VCaP (cell line): Measurements from ENCODE around the gene PUM2.

Source experiments
- H3K27ac ChIP-seq: fragments of 450-650 bp; 2 replicates; pipeline ENCODE4 v1.5.1; 2017
- TF ChIP-seq, protein P1 (sequence below): fragments of 450-650 bp; conservative IDR thresholded peaks from 2 replicates; pipeline ENCODE4 v1.5.1; 2017; ENCODE audit warnings: mild to moderate bottlenecking, moderate library complexity

Gene PUM2

GRCh38 chr2:20294231-20294630, 56.4 kb downstream of the PUM2 start:
- no peak overlapping the region for H3K27ac ChIP-seq

GRCh38 chr2:20292984-20293383, 57.7 kb downstream of the PUM2 start:
- TF ChIP-seq, protein P1, sequence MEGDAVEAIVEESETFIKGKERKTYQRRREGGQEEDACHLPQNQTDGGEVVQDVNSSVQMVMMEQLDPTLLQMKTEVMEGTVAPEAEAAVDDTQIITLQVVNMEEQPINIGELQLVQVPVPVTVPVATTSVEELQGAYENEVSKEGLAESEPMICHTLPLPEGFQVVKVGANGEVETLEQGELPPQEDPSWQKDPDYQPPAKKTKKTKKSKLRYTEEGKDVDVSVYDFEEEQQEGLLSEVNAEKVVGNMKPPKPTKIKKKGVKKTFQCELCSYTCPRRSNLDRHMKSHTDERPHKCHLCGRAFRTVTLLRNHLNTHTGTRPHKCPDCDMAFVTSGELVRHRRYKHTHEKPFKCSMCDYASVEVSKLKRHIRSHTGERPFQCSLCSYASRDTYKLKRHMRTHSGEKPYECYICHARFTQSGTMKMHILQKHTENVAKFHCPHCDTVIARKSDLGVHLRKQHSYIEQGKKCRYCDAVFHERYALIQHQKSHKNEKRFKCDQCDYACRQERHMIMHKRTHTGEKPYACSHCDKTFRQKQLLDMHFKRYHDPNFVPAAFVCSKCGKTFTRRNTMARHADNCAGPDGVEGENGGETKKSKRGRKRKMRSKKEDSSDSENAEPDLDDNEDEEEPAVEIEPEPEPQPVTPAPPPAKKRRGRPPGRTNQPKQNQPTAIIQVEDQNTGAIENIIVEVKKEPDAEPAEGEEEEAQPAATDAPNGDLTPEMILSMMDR = no peak
- no peak overlapping the region for H3K27ac ChIP-seq

More at GRCh38 chr2:20294231-20294630, 56.4 kb downstream of the PUM2 start:
- TF ChIP-seq, protein P1 = no peak

DNA sequence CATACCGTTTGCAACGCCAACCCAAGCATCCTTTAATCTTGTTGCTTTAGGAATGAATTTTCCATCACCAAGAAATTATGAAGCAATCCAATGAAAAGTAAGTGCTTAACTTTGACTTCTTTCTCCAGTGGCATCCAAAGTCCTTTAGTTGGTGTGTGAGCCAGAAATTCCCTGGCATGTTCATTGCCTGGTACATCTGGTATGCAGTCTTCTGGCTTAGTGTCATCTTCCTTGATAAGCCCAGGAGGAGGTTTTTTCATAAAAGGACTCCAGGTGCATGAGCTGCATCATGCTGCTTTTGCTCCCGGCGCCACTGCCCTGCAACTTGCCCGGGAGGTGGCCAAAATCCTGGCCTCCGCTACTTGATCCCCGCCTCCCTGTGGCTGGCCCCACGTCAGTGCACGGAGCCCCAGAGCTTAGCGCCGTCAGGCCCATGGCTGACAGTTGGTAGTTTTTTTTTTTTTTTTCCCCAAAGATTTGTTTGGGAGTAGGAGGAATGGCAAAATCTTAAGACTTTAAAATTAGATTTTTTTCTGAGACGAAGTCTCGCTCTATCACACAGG, 58.7 kb downstream of the PUM2 start:
- no peak overlapping the region for H3K27ac ChIP-seq
- TF ChIP-seq, protein P1 = no peak

- no peak overlapping the region for H3K27ac ChIP-seq
- TF ChIP-seq, protein P1 = peak; percentile 82
Measured at GRCh38 chr2:20291106-20291564, 59.5 kb downstream of the PUM2 start.

GRCh38 chr2:20288642-20289340, 61.9 kb downstream of the PUM2 start:
- no peak overlapping the region for H3K27ac ChIP-seq
- TF ChIP-seq, protein P1 = no peak

GRCh38 chr2:20282916-20283592, 67.6 kb downstream of the PUM2 start:
- TF ChIP-seq, protein P1 = no peak
- peak overlapping the region; percentile 28 for H3K27ac ChIP-seq

DNA sequence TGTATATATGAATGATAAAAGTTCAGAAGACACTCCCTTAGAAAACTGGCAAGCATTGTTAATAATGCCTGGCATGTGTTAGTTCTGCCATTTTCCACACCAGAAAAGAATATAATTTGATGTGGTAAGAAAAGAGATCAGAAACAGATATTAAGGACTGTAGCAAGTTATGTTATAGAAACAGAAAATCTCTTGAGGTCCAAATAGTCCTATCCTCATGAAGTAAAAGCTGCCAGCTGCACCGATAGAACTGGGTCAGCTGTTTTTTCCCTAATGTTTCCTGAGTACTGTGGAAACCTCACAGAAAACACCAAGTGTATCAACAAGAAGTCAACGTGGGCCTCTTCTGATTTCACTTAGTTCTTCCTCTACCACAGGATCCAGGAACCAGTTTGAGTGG, 68.8 kb downstream of the PUM2 start:
- TF ChIP-seq, protein P1 = no peak

More for the DNA sequence above, 68.8 kb downstream of the PUM2 start:
- H3K27ac ChIP-seq = peak overlapping the region; percentile 28; the same call in 1 of the 2 replicates
